HG02759 (cell line): ENCODE results near the gene CC2D2B.

Source experiments
- ATAC-seq: cut with Tn5 transposase; IDR thresholded peaks from one replicate; pipeline ENCODE4 v1.9.1; 2021; ENCODE audit warnings: mild to moderate bottlenecking, moderate library complexity; ENCODE audit not compliant: unreplicated experiment

Gene CC2D2B

GRCh38 chr10:96073722-96074121 is 165.9 kb downstream of the CC2D2B start:
- no peak for ATAC-seq

GRCh38 chr10:96074776-96075175 is 167.0 kb downstream of the CC2D2B start:
- no peak for ATAC-seq

GRCh38 chr10:96075977-96076376 is 168.2 kb downstream of the CC2D2B start:
- ATAC-seq = no peak

- ATAC-seq = no peak
Observed at GRCh38 chr10:96077156-96077555, 169.4 kb downstream of the CC2D2B start.

- ATAC-seq = no peak
Observed at GRCh38 chr10:96082153-96082552, 174.4 kb downstream of the CC2D2B start.
